T-helper 2 cell treated with Interferon-gamma antibody and Interleukin-4, amounts not matched to agents 5 μg/mL and 100 μg/mL, for 36 hours (primary cell): Measurements from ENCODE around the gene SELENOI.
"Not testable (repeated sequence)": the region's sequence is repeated elsewhere in the genome, so short reads cannot be mapped to it uniquely, and the experiment has no call there.

Experiments
- DNase-seq: peaks from one replicate; pipeline ENCODE4 v3.0.0; 2021; ENCODE audit warnings: low spot score
- H3K27ac Mint-ChIP-seq: one replicate; pipeline ENCODE4 v1.8.0; 2021; ENCODE audit warnings: mild to moderate bottlenecking, mixed read lengths
- H3K27me3 Mint-ChIP-seq: one replicate; pipeline ENCODE4 v1.8.0; 2021; ENCODE audit warnings: low read depth, mixed read lengths
- H3K36me3 Mint-ChIP-seq: one replicate; pipeline ENCODE4 v1.8.0; 2021; ENCODE audit warnings: low read depth, mixed read lengths
- H3K4me1 Mint-ChIP-seq: one replicate; pipeline ENCODE4 v1.8.0; 2021; ENCODE audit warnings: low read depth, mixed read lengths
- H3K4me3 Mint-ChIP-seq: one replicate; pipeline ENCODE4 v1.8.0; 2022; ENCODE audit warnings: mild to moderate bottlenecking, moderate library complexity, mixed read lengths
- H3K9me3 Mint-ChIP-seq: one replicate; pipeline ENCODE4 v1.8.0; 2021; ENCODE audit warnings: mixed read lengths

Gene SELENOI, protein sequence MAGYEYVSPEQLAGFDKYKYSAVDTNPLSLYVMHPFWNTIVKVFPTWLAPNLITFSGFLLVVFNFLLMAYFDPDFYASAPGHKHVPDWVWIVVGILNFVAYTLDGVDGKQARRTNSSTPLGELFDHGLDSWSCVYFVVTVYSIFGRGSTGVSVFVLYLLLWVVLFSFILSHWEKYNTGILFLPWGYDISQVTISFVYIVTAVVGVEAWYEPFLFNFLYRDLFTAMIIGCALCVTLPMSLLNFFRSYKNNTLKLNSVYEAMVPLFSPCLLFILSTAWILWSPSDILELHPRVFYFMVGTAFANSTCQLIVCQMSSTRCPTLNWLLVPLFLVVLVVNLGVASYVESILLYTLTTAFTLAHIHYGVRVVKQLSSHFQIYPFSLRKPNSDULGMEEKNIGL

DNA sequence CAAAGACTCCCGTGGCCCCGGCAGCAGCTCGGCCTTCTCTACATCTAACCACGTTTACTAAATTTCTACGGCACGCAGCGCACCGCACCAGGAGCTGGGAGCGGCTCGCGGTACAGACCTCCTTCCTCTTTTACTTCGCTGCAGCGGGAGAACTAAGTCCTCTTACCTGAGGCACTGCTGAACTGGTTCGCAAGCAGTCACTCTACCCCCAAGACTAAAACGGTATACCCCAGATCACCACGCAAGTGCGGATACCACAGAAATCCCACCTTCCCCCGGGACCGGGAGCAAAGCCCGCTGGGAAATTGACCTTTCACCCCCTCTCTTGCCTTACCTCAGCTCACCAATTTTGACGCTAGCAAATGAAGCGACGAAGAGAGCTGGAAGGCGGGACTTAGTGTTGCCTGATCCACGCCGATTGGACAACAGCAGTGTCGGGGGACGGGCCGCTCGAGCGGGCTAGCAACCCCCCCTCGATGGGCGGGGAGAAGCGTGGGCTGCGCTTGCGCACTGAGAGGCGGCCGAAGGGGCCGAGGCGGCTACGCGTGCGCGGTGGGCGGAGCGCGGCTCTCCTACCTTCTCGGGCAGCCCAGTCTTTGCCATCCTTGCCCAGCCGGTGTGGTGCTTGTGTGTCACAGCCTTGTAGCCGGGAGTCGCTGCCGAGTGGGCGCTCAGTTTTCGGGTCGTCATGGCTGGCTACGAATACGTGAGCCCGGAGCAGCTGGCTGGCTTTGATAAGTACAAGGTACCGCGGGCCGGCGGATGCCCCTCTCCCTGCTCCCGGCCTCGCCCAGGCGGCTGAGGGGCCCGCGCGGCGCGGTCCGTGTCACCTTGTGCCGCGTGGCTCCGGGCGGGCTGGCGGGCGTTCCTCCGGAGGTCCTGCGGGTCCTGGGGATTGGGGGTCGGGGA, at the start of gene SELENOI:
Gene SELENOI, plus strand, starts transcription at position 599 of the 909 bp plus-strand sequence. Its CDS starts 90 bp downstream, at position 689.
- Mint-ChIP-seq H3K9me3 (no peaks in the 10 kb centered on the region), H3K4me3 (peak within 1 kb of the TSS; percentile 93), H3K36me3 (peaks cover 10% of the 10 kb centered on the region), H3K4me1 (peaks cover 21% of the 10 kb centered on the region), H3K27me3 (no peaks in the 10 kb centered on the region), H3K27ac (peak within 1 kb of the TSS; percentile 98)
- DNase-seq: peak; percentile 99

DNA sequence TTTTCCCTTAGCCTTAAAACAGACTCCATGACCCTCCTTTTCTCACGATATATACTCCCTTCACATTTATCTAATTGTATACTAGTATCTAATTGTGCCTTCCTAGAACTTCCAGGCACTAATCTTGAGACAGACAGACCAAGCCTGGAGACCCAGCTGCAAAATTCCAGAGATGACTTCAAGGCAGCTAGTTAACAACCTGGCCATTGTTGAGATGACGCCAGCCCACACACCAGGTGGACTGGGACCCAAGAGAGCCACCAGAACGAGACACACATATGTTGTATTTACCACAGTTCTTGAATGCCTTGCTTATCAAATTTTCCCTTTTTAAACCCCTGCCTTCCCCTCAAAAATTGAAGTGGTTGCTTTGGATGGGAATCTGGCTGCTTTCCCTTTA, 48.9 kb upstream of the SELENOI start:
- no peak for DNase-seq
- H3K27ac Mint-ChIP-seq: no peak overlapping the region
- H3K9me3 Mint-ChIP-seq: no peaks in the 10 kb centered on the region
- H3K27me3 Mint-ChIP-seq: peaks cover 10% of the 10 kb centered on the region
- no peak overlapping the region for H3K4me3 Mint-ChIP-seq
- no peaks in the 10 kb centered on the region for H3K4me1 Mint-ChIP-seq
- no peaks in the 10 kb centered on the region for H3K36me3 Mint-ChIP-seq

DNA sequence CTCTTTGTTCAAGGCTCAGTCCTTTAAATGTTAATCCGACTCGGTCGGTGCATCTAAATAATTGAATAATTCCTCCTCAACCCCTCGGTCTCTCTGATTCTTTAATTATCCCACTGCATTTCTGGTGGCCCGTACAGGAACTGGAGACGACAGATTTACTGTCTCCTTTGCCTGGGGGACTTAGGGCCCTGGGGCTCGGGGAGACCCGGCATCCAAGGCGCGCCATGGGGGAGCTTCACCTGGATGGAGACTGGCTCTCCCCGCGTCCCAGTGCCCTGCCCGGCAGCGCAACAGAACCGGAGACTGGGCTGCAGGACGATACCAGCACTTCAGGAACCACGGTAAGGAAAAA, 47.7 kb upstream of the SELENOI start:
- H3K27ac Mint-ChIP-seq: no peak overlapping the region
- DNase-seq: no peak
- peaks cover 14% of the 10 kb centered on the region for H3K27me3 Mint-ChIP-seq
- H3K4me1 Mint-ChIP-seq: no peaks in the 10 kb centered on the region
- H3K36me3 Mint-ChIP-seq: no peaks in the 10 kb centered on the region
- H3K4me3 Mint-ChIP-seq: no peak overlapping the region
- no peaks in the 10 kb centered on the region for H3K9me3 Mint-ChIP-seq

DNA sequence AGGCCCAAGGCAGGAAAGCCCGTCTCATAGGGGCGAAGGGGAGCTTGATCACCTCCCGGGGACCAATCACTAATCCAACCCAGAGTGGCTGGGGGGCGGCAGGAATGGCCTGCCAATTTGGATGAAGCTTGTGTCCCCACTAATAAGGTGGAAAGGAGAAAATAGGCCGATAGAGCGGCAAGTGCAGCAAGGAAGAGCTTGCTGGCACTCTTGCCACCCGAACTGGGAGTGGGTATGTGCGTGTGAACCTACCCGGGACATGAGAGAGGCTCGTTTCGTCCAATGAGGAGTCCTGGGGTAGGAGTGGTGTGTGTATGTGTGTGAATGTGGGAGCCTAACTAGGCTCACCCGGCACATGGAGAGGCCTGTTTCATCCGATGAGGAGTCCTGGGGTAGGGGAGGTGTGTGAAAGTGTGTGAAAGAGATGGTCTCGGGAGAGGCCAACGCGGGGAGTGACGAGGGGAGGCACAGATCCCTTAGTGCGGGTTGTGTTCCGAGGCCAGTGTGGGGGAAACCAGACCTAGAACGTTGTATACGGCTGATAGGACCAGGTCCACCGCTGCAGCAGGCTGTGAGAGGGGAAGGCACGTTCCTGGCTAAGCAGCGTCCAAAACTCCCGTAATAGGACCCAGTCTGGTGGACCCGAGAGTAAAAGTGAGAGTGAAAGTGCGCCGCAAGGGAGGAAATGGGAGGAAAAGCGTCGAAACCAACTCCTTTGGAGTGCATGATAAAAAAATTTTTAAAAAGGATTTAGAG, 47.1 kb upstream of the SELENOI start:
- Mint-ChIP-seq H3K9me3 (no peaks in the 10 kb centered on the region), H3K27ac (no peak overlapping the region), H3K27me3 (peaks cover 14% of the 10 kb centered on the region), H3K4me1 (no peaks in the 10 kb centered on the region), H3K36me3 (no peaks in the 10 kb centered on the region), H3K4me3 (no peak overlapping the region)
- peak; percentile 9 for DNase-seq

DNA sequence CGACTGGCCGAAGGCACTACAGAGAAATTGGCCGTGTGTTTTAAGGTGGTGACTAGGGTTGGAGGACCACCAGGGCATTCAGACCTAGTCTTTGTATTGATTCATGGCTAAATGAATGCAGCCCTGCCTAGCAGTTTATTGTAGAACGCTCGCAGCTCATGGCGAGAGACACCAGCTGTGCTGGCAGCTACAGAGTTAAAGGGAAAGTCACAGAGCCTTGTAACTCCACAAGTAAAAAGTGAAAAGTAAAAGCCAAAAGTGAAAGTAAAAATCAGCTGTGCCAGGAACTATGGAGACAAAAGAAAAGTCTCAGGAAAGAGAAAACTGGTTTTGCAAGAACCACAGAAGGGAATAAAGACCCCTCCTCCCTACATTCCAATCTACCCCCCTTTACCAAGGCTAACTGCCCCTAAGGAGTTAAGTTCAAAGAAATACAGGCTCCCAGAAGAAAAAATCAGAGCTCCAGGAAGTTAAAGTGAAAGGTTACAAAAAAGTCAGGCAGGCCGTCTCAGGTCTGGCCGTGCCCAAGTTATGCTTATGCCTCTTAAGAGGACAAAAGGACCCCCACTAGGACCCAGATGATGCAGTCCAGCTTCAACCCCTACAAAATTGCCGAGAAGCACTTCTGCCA, 46.4 kb upstream of the SELENOI start:
- no peaks in the 10 kb centered on the region for H3K9me3 Mint-ChIP-seq
- no peaks in the 10 kb centered on the region for H3K36me3 Mint-ChIP-seq
- H3K27ac Mint-ChIP-seq: no peak overlapping the region

DNA sequence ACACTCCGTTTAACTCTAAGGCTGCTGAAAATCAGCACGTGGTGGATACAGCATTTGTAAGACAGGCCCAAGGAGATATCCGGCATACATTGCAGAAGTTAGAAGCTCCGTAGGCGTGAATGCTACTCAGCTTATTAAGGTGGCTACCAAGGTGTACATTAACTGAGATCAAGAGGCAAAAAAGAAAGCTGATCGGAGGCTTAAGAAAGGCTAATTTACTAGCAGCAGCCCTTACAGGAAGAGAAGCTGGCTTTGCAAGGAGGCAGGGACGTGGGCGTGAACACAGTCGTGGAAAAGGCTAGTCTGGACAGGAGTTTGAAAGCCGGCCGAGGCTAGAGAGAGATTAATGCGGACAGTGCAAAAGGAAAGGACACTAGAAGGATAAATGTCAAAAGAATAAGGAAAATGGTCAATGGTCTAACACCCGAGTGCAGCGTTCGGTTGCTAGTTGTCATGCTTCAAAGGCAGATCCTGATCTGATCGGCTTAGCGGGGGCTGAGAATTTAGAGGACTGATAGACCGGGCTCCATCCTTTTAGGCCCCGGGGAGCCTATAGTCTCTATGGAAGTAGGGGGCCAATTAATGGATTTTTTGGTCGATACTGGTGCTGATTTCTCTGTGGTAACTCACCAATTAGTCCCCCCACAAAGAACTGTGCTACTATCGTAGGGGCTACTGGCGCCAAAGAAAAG, 45.6 kb upstream of the SELENOI start:
- Mint-ChIP-seq H3K36me3 (no peaks in the 10 kb centered on the region), H3K9me3 (no peaks in the 10 kb centered on the region), H3K27ac (no peak overlapping the region), H3K4me3 (no peak overlapping the region), H3K4me1 (no peaks in the 10 kb centered on the region), H3K27me3 (peaks cover 14% of the 10 kb centered on the region)
- no peak for DNase-seq

More for the DNA sequence above, 46.4 kb upstream of the SELENOI start:
- DNase-seq: no peak
- Mint-ChIP-seq H3K4me3 (no peak overlapping the region), H3K4me1 (no peaks in the 10 kb centered on the region), H3K27me3 (peaks cover 14% of the 10 kb centered on the region)

DNA sequence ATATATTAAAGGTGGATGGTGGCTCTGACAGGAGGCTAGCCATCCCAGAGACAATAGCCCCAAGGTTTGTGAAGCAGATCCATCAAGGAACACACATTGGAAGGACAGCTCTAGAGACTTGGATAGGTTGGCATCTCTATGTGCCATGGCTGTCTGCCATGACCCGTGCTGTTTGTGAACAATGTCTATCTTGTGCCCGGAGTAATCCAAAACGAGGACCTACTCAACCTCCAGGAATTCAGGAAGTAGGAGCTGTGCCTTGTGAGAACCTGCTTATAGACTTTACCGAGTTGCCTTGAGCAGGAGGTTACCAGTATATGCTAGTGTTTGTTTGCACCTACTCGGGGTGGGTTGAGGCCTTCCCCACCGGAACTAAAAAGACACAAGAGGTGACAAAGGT, 43.1 kb upstream of the SELENOI start:
- Mint-ChIP-seq H3K27me3 (peaks cover 6% of the 10 kb centered on the region), H3K9me3 (no peaks in the 10 kb centered on the region), H3K27ac (no peak overlapping the region), H3K36me3 (no peaks in the 10 kb centered on the region), H3K4me1 (no peaks in the 10 kb centered on the region), H3K4me3 (no peak overlapping the region)
- no peak for DNase-seq

DNA sequence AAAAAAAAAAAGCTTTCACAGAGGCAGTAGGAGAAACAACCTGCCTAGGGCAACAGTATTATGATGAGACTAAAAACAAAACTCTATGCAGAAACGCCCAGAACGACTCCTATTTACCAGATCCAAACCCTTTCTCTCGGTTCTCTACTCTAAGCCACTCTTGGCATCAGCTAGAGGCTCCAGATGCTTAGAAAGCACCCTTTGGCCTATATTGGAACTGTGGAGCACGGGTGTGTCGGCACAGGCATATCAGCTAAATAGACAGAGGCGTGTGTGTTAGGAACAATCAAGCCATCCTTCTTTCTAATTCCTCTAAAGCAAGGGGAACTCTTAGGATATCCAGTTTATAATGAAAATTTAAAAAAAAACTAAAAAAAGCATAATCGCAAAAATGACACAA, 40.8 kb upstream of the SELENOI start:
- not testable (repeated sequence) for H3K9me3 Mint-ChIP-seq

DNA sequence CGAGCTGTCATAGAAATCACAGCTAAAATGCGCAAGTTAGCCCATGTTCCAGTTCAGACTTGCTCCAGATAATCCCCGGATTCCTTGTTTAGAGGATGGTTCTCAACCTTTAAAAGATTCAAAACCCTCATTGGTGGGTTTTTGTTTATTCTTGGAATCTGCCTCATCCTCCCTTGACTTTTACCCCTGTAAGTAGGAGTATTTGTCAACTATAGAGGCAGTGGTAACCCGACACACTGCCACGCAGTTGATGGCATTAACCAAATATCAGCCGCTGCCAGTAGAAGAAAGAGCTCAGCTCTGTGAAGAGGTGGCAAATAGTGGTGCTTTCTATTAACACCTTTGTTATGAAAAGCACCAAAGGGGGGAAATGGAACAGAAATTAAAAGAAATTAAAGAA, 40.4 kb upstream of the SELENOI start:
- Mint-ChIP-seq H3K9me3 (no peaks in the 10 kb centered on the region), H3K4me3 (no peak overlapping the region), H3K27me3 (peaks cover 6% of the 10 kb centered on the region), H3K27ac (no peak overlapping the region), H3K36me3 (no peaks in the 10 kb centered on the region), H3K4me1 (no peaks in the 10 kb centered on the region)
- no peak for DNase-seq

More for the DNA sequence above, 40.8 kb upstream of the SELENOI start:
- not testable (repeated sequence) for H3K4me3 Mint-ChIP-seq, H3K36me3 Mint-ChIP-seq, H3K27me3 Mint-ChIP-seq, DNase-seq, H3K27ac Mint-ChIP-seq, H3K4me1 Mint-ChIP-seq

DNA sequence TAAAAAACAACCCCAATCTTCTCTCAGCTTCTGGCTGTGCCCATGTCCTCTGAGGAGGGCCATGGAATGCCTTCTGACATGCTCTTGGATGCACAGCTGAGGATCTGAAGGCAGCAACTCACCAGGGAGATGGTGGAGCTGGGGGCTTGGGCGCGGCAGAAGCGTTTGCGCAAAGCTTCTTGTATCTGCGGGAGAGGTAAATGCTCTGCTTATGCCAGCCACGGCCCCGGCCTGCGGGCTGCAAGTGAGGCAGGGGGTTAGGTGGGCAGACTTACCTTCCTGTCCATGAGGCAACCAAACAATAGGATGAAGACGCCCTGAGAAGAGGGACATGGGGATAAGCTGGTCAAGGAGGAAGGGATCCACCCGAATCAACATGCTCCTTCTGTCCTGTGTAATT, 36.0 kb upstream of the SELENOI start:
- no peaks in the 10 kb centered on the region for H3K9me3 Mint-ChIP-seq
- no peak overlapping the region for H3K27ac Mint-ChIP-seq
- H3K27me3 Mint-ChIP-seq: no peaks in the 10 kb centered on the region
- no peak for DNase-seq
- H3K4me1 Mint-ChIP-seq: no peaks in the 10 kb centered on the region
- no peak overlapping the region for H3K4me3 Mint-ChIP-seq
- no peaks in the 10 kb centered on the region for H3K36me3 Mint-ChIP-seq

DNA sequence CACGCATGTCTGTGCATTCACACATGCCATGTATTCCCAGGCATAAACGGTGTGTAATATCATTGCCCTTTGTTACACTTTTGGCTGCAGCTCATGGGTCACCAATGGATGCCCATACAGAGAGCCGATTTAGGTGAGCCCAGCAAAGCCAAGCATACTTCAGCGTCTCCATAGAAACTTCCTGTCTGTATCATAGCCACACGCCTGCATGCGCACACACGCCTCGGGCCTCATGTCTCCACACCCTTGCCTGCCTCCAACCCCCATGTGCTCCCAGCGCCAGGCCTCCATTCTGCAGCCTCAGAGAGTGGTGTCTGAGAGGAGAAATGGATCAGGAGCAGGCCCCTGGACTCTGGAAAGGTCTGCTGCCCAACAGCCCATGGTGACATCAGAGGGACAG, 33.5 kb upstream of the SELENOI start:
- DNase-seq: no peak
- Mint-ChIP-seq H3K27me3 (no peaks in the 10 kb centered on the region), H3K4me1 (no peaks in the 10 kb centered on the region), H3K9me3 (no peaks in the 10 kb centered on the region), H3K36me3 (no peaks in the 10 kb centered on the region), H3K4me3 (no peak overlapping the region), H3K27ac (no peak overlapping the region)

DNA sequence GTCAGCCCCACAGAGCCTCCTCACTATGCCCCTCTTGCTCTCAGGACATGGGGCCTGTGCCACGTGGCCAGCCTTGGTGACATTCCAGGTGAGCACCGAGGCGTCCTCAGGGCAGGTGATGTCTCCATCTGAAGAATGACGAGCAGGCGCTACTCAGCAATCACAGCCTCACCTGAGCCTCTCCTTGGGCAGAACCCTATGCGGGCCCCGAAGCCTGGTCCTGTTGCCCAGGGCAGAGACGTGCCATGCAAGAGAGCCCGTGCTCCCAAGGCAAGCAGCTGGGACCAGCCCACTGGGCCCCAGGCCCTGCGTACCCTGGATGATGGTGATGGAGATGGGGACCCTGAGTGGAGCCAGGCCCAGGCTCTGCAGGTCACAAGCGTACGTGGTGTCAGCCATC, 32.5 kb upstream of the SELENOI start:
- H3K27ac Mint-ChIP-seq: no peak overlapping the region
- no peaks in the 10 kb centered on the region for H3K27me3 Mint-ChIP-seq
- no peak overlapping the region for H3K4me3 Mint-ChIP-seq
- DNase-seq: no peak
- H3K4me1 Mint-ChIP-seq: no peaks in the 10 kb centered on the region
- H3K36me3 Mint-ChIP-seq: no peaks in the 10 kb centered on the region
- no peaks in the 10 kb centered on the region for H3K9me3 Mint-ChIP-seq

DNA sequence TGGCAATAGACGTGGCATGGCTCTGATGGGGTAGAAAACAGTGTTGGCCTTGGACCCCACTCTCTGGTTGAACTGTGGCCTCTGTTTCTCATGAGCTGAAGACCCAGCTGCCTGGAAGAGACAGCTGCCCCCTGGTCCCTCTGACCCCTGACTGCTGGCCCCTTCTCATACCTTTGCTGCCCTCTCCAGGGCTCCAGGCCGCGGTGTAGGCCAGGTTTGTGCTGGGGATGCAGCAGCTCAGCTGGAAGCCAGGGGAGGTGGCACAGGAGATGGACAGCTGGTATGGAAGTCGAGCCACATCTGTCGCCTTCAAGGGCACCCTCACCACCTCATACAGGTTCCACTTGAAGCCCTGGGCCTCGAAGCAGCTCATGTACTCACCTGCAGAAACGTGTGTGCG, 31.7 kb upstream of the SELENOI start:
- Mint-ChIP-seq H3K4me1 (no peaks in the 10 kb centered on the region), H3K4me3 (no peak overlapping the region), H3K36me3 (no peaks in the 10 kb centered on the region), H3K9me3 (no peaks in the 10 kb centered on the region), H3K27me3 (no peaks in the 10 kb centered on the region), H3K27ac (no peak overlapping the region)
- no peak for DNase-seq
